Panc1 (cell line): ENCODE measurements around the gene LCORL. TPM values are rescaled to one million over a fixed set of nuclear protein-coding genes. Genes with fewer than 3 reads are reported as not detected.
"Not testable (repeated sequence)": the region's sequence is repeated elsewhere in the genome, so short reads cannot be mapped to it uniquely, and the experiment has no call there.

Experiments used
- ATAC-seq: fragments of 200-7000 bp; cut with Tn5 transposase; 2 replicates; pipeline ENCODE4 v1.9.1; 2020; ENCODE audit warnings: mild to moderate bottlenecking, moderate library complexity
- BruUV-seq: library from RNA; stranded (reverse); fragments of 400-500 nt; replicated peaks from 2 replicates; lab custom pipeline; 2021; lab: Mats Ljungman, UMichigan
- CTCF ChIA-PET: fragments of 300-600 bp; sonication (Branson Sonifier 250); formaldehyde crosslinking; loops from one replicate; lab custom pipeline; 2022; ENCODE audit warnings: antibody characterized with exemption; lab: Charles Lee
- POLR2A ChIA-PET: fragments of 300-600 bp; sonication (Branson Sonifier 250); formaldehyde crosslinking; loops from one replicate; lab custom pipeline; 2022; ENCODE audit warnings: antibody characterized with exemption; lab: Charles Lee
- DNase-seq: peaks from one replicate; pipeline ENCODE4 v3.0.0-alpha.2; 2010; ENCODE audit warnings: low read depth, low spot score
- H3K27ac ChIP-seq: 2 replicates; pipeline ENCODE4 v1.5.1; 2011; ENCODE audit warnings: mild to moderate bottlenecking, low read length, inconsistent platforms
- H3K27me3 ChIP-seq: fragments of 200-500 bp; sonication (Bioruptor generic); 2 replicates; pipeline ENCODE4 v1.6.0; 2014; ENCODE audit warnings: low read length, inconsistent platforms; ENCODE audit not compliant: control insufficient read depth, insufficient read depth
- H3K36me3 ChIP-seq: fragments of 200-500 bp; sonication (Bioruptor generic); 2 replicates; pipeline ENCODE4 v1.5.1; 2014; ENCODE audit warnings: inconsistent platforms, mild to moderate bottlenecking, low read length, moderate library complexity; ENCODE audit not compliant: control insufficient read depth, insufficient read depth
- H3K4me1 ChIP-seq: 2 replicates; pipeline ENCODE4 v1.5.1; 2011; ENCODE audit warnings: inconsistent platforms, mild to moderate bottlenecking, low read length, moderate library complexity; ENCODE audit not compliant: control insufficient read depth, insufficient read depth
- H3K4me3 ChIP-seq, 2 experiments: 2 replicates each; pipeline ENCODE4 v1.5.1; 2011 to 2012; ENCODE audit warnings: low read depth in 2 of 2, low read length in 2 of 2, mild to moderate bottlenecking in 2 of 2, inconsistent platforms in 1 of 2, moderate library complexity in 1 of 2
- H3K9me3 ChIP-seq: fragments of 200-500 bp; sonication (Bioruptor generic); 2 replicates; pipeline ENCODE4 v1.5.1; 2014; ENCODE audit warnings: low read depth, mild to moderate bottlenecking, inconsistent platforms, low read length, moderate library complexity; ENCODE audit not compliant: control insufficient read depth, insufficient read depth
- CTCF ChIP-seq: fragments of 450-650 bp; IDR thresholded peaks from 2 replicates; pipeline ENCODE4 v1.5.1; 2017; ENCODE audit warnings: mild to moderate bottlenecking
- POLR2AphosphoS5 ChIP-seq: IDR thresholded peaks from 2 replicates; pipeline ENCODE4 v1.6.1; 2012; ENCODE audit warnings: mild to moderate bottlenecking, low read depth, low read length, moderate library complexity
- REST ChIP-seq, 2 experiments: IDR thresholded peaks; 2 replicates each; pipeline ENCODE4 v1.6.1; 2011 to 2012; ENCODE audit warnings: low read depth in 2 of 2, control low read depth in 1 of 2, low read length in 1 of 2, mild to moderate bottlenecking in 1 of 2, moderate library complexity in 1 of 2; ENCODE audit not compliant: insufficient read depth in 1 of 2
- SIN3A ChIP-seq: IDR thresholded peaks from 2 replicates; pipeline ENCODE4 v1.6.1; 2012; ENCODE audit warnings: low read depth, mild to moderate bottlenecking, low read length, moderate library complexity, borderline replicate concordance; ENCODE audit not compliant: insufficient read depth
- TCF7L2 ChIP-seq: IDR thresholded peaks from 2 replicates; pipeline ENCODE4 v1.6.1; 2011; ENCODE audit warnings: mild to moderate bottlenecking, low read depth, low read length, inconsistent platforms
- in situ Hi-C: cut with HindIII; loops from 2 replicates; pipeline ENCODE4 v1.10.0; 2016; ENCODE audit warnings: low sequenced_read_pairs, low pct_unique_long_range_greater_than_20kb
- intact Hi-C: fragments of 100-400 bp; cut with micrococcal nuclease; formaldehyde crosslinking; loops from one replicate; pipeline ENCODE4 v1.10.0; 2022; ENCODE audit not compliant: unreplicated experiment
- total RNA-seq: library from RNA; stranded (reverse); gene quantifications from one replicate; pipeline ENCODE4 v1.2.1, GENCODE V29; 2021; ENCODE audit not compliant: unreplicated experiment

LCORL gene
- total RNA-seq, 1 experiment from 2014 or later, result 17.5 TPM

GRCh38 chr4:18039113-18039512 lies 17.6 kb upstream of the LCORL start:
- POLR2A ChIA-PET, result no interaction called here

GRCh38 chr4:18036369-18036768 lies 14.8 kb upstream of the LCORL start:
- H3K27me3 ChIP-seq, DNase-seq, H3K27ac ChIP-seq, H3K4me1 ChIP-seq, intact Hi-C loops, ATAC-seq, POLR2A ChIA-PET, H3K9me3 ChIP-seq, BruUV-seq, H3K36me3 ChIP-seq, H3K4me3 ChIP-seq, in situ Hi-C loops, CTCF ChIA-PET: not testable (repeated sequence)

More at GRCh38 chr4:18039113-18039512, 17.6 kb upstream of the LCORL start:
- TF ChIP-seq TCF7L2 (no peak), REST (IDR thresholded peaks at IDR 0.05; ENCODE audit: insufficient read depth in 1 of 2, low read depth in 2 of 2, low read length in 1 of 2) (no peak), CTCF (no peak), SIN3A (no peak), POLR2AphosphoS5 (no peak)
- BruUV-seq, result no TSS peak
- Histone ChIP-seq H3K9me3 (no peaks in the 10 kb centered on the region), H3K4me1 (no peaks in the 10 kb centered on the region), H3K36me3 (no peaks in the 10 kb centered on the region), H3K27me3 (no peaks in the 10 kb centered on the region), H3K4me3 (no peak overlapping the region), H3K27ac (no peak overlapping the region)
- in situ Hi-C loops, result no loop called here
- intact Hi-C loops, result no loop called here
- DNase-seq, result no peak
- no peak for ATAC-seq
- CTCF ChIA-PET, result no interaction called here

- Histone ChIP-seq H3K9me3 (no peaks in the 10 kb centered on the region), H3K4me3 (no peak overlapping the region), H3K27me3 (no peaks in the 10 kb centered on the region), H3K36me3 (no peaks in the 10 kb centered on the region), H3K4me1 (no peaks in the 10 kb centered on the region), H3K27ac (no peak overlapping the region)
- DNase-seq (no peak), ATAC-seq (no peak)
- ChIA-PET POLR2A (no interaction called here), CTCF (no interaction called here)
- no peak for TF ChIP-seq REST (IDR thresholded peaks at IDR 0.05; ENCODE audit: insufficient read depth in 1 of 2, low read depth in 2 of 2, low read length in 1 of 2)
- TF ChIP-seq TCF7L2, result no peak
- TF ChIP-seq POLR2AphosphoS5, result no peak
- no peak for TF ChIP-seq SIN3A
- no peak for TF ChIP-seq CTCF
- in situ Hi-C loops, result no loop called here
- no TSS peak for BruUV-seq
- intact Hi-C loops, result no loop called here
Measured at GRCh38 chr4:18034099-18034498, 12.5 kb upstream of the LCORL start.
